GM12864 (cell line): Measurements from ENCODE around the gene UPB1.

Source experiments
- DNase-seq: peaks from one replicate; pipeline ENCODE4 v3.0.0-alpha.2; 2011; ENCODE audit warnings: low read depth
- H3K4me3 ChIP-seq: 2 replicates; pipeline ENCODE4 v1.5.1; 2011; ENCODE audit warnings: mild to moderate bottlenecking, low read depth, low read length, control low read depth
- TF ChIP-seq, protein P1 (sequence below): IDR thresholded peaks from 2 replicates; pipeline ENCODE4 v1.5.1; 2011; ENCODE audit warnings: low read depth, mild to moderate bottlenecking, moderate library complexity, low read length, control low read depth, inconsistent platforms; ENCODE audit errors: missing control alignments

The UPB1 gene

GRCh38 chr22:24507716-24508115 lies 12.6 kb downstream of the UPB1 start:
- DNase-seq = peak; percentile 71
- TF ChIP-seq, protein P1, sequence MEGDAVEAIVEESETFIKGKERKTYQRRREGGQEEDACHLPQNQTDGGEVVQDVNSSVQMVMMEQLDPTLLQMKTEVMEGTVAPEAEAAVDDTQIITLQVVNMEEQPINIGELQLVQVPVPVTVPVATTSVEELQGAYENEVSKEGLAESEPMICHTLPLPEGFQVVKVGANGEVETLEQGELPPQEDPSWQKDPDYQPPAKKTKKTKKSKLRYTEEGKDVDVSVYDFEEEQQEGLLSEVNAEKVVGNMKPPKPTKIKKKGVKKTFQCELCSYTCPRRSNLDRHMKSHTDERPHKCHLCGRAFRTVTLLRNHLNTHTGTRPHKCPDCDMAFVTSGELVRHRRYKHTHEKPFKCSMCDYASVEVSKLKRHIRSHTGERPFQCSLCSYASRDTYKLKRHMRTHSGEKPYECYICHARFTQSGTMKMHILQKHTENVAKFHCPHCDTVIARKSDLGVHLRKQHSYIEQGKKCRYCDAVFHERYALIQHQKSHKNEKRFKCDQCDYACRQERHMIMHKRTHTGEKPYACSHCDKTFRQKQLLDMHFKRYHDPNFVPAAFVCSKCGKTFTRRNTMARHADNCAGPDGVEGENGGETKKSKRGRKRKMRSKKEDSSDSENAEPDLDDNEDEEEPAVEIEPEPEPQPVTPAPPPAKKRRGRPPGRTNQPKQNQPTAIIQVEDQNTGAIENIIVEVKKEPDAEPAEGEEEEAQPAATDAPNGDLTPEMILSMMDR = peak; percentile 36

DNA sequence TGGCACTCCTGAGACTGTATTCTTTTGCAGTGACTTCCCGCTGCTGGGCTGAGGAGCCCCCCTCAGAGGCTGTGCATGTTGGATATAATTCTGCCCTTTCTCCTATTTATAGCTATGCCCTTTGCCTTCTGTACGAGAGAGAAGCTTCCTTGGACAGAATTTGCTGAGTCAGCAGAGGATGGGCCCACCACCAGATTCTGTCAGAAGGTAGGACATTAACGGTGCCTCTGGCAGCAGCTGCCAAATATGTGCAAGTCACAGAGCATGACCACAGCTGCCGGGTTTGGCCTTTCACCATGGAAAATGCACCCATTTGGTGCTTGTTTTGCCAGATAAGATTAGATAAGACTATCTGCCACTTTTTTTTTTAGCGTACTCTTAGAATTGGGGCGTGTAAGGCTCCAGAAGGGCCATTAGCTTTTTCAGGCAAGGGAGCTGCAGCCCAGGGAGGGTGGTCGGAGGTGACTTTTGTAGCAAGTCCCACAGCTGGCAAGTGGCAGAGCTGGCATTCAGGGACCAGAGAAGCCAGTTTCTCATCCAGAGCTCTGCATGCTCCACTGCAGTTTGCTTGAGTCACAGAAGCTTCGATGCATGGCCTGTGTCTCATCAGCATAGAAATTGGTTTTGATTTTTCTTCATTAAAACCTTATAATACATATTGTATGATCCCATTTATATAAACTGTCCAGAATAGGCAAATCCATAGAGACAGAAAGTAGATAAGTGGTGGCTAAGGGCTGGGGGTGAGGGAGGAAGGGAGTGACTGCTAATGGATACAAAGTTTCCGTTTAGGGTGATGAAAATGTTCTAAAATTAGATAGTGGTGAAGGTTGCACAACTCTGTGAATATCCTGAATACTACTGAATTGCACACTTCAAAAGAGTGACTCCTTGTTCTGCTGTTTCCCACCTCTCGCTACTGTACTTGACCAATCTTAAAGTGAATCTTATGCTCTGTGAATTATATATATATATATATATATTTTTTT lies 15.8 kb downstream of the UPB1 start:
- DNase-seq = no peak

More at GRCh38 chr22:24507716-24508115, 12.6 kb downstream of the UPB1 start:
- no peak overlapping the region for H3K4me3 ChIP-seq

DNA sequence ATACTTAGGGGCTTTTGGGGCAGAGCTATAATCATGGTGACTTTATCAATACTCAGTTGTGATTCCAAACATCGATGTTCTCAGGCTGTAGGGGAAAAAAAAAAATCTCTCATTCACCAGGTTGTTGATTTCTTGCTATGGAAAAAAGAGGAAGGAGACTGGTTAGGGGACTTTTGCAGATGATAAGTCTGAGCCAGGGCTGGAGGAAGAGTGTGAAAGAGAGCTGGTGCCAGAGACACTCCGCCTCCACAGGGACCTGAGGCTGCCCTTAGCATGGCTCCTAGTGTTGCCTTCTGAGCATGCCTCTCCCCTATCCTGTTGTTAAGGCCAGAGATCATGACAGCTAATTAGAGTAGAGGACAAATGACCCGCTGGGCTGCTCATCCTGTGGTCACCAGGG lies 16.9 kb downstream of the UPB1 start:
- no peak overlapping the region for H3K4me3 ChIP-seq
- no peak for DNase-seq
- TF ChIP-seq, protein P1 = no peak

More for the DNA sequence above, 15.8 kb downstream of the UPB1 start:
- TF ChIP-seq, protein P1 = no peak
- no peak overlapping the region for H3K4me3 ChIP-seq

GRCh38 chr22:24513378-24514240 lies 18.5 kb downstream of the UPB1 start:
- TF ChIP-seq, protein P1 = no peak
- no peak for DNase-seq
- no peak overlapping the region for H3K4me3 ChIP-seq

- H3K4me3 ChIP-seq = no peak overlapping the region
- TF ChIP-seq, protein P1 = no peak
- DNase-seq = no peak
These were observed 19.3 kb downstream of the UPB1 start for GRCh38 chr22:24514241-24515026.

- no peak for DNase-seq
- no peak overlapping the region; the same call in 1 of the 2 replicates for H3K4me3 ChIP-seq
- TF ChIP-seq, protein P1 = no peak
These were observed 19.9 kb downstream of the UPB1 start for GRCh38 chr22:24515027-24515338.
